Fibroblast of lung (primary cell): Measurements from ENCODE around the gene NAXD. TPM values are rescaled to one million over a fixed set of nuclear protein-coding genes. Genes with fewer than 3 reads are reported as not detected.
"Not testable (repeated sequence)": the region's sequence is repeated elsewhere in the genome, so short reads cannot be mapped to it uniquely, and the experiment has no call there.

Source experiments
- DNase-seq, 2 donors: peaks; one replicate each; pipeline versions ENCODE4 v3.0.0 to v3.0.0-alpha.2; 2010; ENCODE audit warnings: low read depth in 2 of 2
- H2AFZ ChIP-seq: 2 replicates; pipeline ENCODE4 v1.5.1; 2012; ENCODE audit warnings: low read length, control low read depth, inconsistent platforms
- H3K27ac ChIP-seq: 2 replicates; pipeline ENCODE4 v1.5.1; 2011; ENCODE audit warnings: low read length, control low read depth; ENCODE audit not compliant: insufficient read depth
- H3K27me3 ChIP-seq: 2 replicates; pipeline ENCODE4 v1.5.1; 2011; ENCODE audit warnings: mild to moderate bottlenecking, low read length; ENCODE audit not compliant: control insufficient read depth, insufficient read depth
- H3K36me3 ChIP-seq: 2 replicates; pipeline ENCODE4 v1.5.1; 2011; ENCODE audit warnings: low read length; ENCODE audit not compliant: control insufficient read depth, insufficient read depth
- H3K4me1 ChIP-seq: 2 replicates; pipeline ENCODE4 v1.5.1; 2011; ENCODE audit warnings: low read length; ENCODE audit not compliant: control insufficient read depth, insufficient read depth; ENCODE audit errors: extremely low read depth
- H3K4me2 ChIP-seq: 2 replicates; pipeline ENCODE4 v1.5.1; 2011; ENCODE audit warnings: low read length, control low read depth; ENCODE audit not compliant: insufficient read depth; ENCODE audit errors: extremely low read depth
- H3K4me3 ChIP-seq, 4 experiments: fragments of 200-600 bp in 1 of 4; sonication (generic) in 1 of 4; replicated peaks in 1 of 4; 2 replicates each; pipeline ENCODE4 v1.5.1; 2011 to 2016; ENCODE audit warnings: low read length in 4 of 4, low read depth in 3 of 4, mild to moderate bottlenecking in 3 of 4, control low read depth in 2 of 4, inconsistent platforms in 1 of 4, mixed read lengths in 1 of 4; ENCODE audit not compliant: insufficient read depth in 1 of 4; ENCODE audit errors: control extremely low read depth in 1 of 4
- H3K79me2 ChIP-seq: 2 replicates; pipeline ENCODE4 v1.5.1; 2012; ENCODE audit warnings: mild to moderate bottlenecking, low read length, inconsistent platforms; ENCODE audit not compliant: control insufficient read depth, insufficient read depth
- H3K9ac ChIP-seq: 2 replicates; pipeline ENCODE4 v1.5.1; 2011; ENCODE audit warnings: mild to moderate bottlenecking, low read length, control low read depth; ENCODE audit not compliant: insufficient read depth
- H3K9me3 ChIP-seq: 2 replicates; pipeline ENCODE4 v1.5.1; 2012; ENCODE audit warnings: low read depth, low read length; ENCODE audit not compliant: control insufficient read depth, insufficient read depth
- H4K20me1 ChIP-seq: 2 replicates; pipeline ENCODE4 v1.5.1; 2011; ENCODE audit warnings: low read length; ENCODE audit not compliant: control insufficient read depth, insufficient read depth; ENCODE audit errors: extremely low read depth
- CTCF ChIP-seq, 2 donors: IDR thresholded peaks in 1 of 2; conservative IDR thresholded peaks in 1 of 2; 1 replicate in 1 of 2; 2 replicates in 1 of 2; pipeline ENCODE4 v1.5.1; 2011 to 2012; ENCODE audit warnings: low read length in 2 of 2, control low read depth in 1 of 2, inconsistent platforms in 1 of 2, low read depth in 1 of 2, mild to moderate bottlenecking in 1 of 2
- EZH2 ChIP-seq: IDR thresholded peaks from 2 replicates; pipeline ENCODE4 v1.5.1; 2012; ENCODE audit warnings: low read length, control low read depth, mild to moderate bottlenecking; ENCODE audit errors: missing control alignments
- polyA minus RNA-seq: library from RNA; depleted of rRNA, polyadenylated mRNA; stranded (reverse); fragments of >200 nt; gene quantifications from 2 replicates; pipeline ENCODE4 v1.2.3, GENCODE V29; 2011; ENCODE audit warnings: low replicate concordance
- polyA plus RNA-seq, 2 donors: library from polyadenylated mRNA; depleted of rRNA in 1 of 2; stranded (reverse) in 1 of 2; unstranded in 1 of 2; fragments of >200 nt; gene quantifications; 2 replicates each; pipeline ENCODE4 v1.2.1, GENCODE V29; 2011 to 2012; ENCODE audit warnings: missing spikeins in 1 of 2
- total RNA-seq: library from RNA; depleted of rRNA; stranded (reverse); fragments of >200 nt; gene quantifications from 2 replicates; pipeline ENCODE4 v1.2.1, GENCODE V29; 2014

Gene NAXD
- total RNA-seq, result 22.3 and 34.0 TPM in 2 replicates
- polyA plus RNA-seq, result 22.4 and 22.8 TPM in 2 replicates
- polyA plus RNA-seq (2012), result 19.8 and 20.7 TPM in 2 replicates
- polyA minus RNA-seq, result 14.5 and 23.8 TPM in 2 replicates

GRCh38 chr13:110615322-110616102 is at the start of gene NAXD:
NAXD (plus strand) TSS chr13:110615545; CDS start chr13:110615602, 57 bp downstream.
- Histone ChIP-seq H3K79me2 (peaks cover 50% of the 10 kb centered on the region), H3K27ac (peak within 1 kb of the TSS; percentile 93), H2AFZ (peak within 1 kb of the TSS; percentile 93), H3K9me3 (no peaks in the 10 kb centered on the region), H3K4me3 (peak within 1 kb of the TSS; percentile 68 to 84 (median 79)), H3K4me1 (peaks cover 10% of the 10 kb centered on the region), H4K20me1 (peaks cover 2% of the 10 kb centered on the region), H3K36me3 (no peaks in the 10 kb centered on the region), H3K4me2 (peak within 1 kb of the TSS; percentile 79), H3K27me3 (no peaks in the 10 kb centered on the region), H3K9ac (peak within 1 kb of the TSS; percentile 95)
- TF ChIP-seq EZH2 (no peak), CTCF (conservative IDR thresholded peaks at IDR 0.05 in 1 of 2, IDR thresholded peaks at IDR 0.05 in 1 of 2; ENCODE audit: low read depth in 1 of 2, low read length in 2 of 2) (no peak)
- DNase-seq, result peak; percentile 94 to 96

GRCh38 chr13:110566171-110566570 is 49.2 kb upstream of the NAXD start:
- no peak overlapping the region for H3K27ac ChIP-seq
- peaks cover 3% of the 10 kb centered on the region for H3K4me1 ChIP-seq
- no peak for DNase-seq
- H3K36me3 ChIP-seq, result no peaks in the 10 kb centered on the region
- no peak overlapping the region for H3K4me2 ChIP-seq
- no peaks in the 10 kb centered on the region for H3K9me3 ChIP-seq
- TF ChIP-seq EZH2, result no peak
- no peak for TF ChIP-seq CTCF (conservative IDR thresholded peaks at IDR 0.05 in 1 of 2, IDR thresholded peaks at IDR 0.05 in 1 of 2; ENCODE audit: low read depth in 1 of 2, low read length in 2 of 2)
- H2AFZ ChIP-seq, result no peak overlapping the region
- no peak overlapping the region for H3K9ac ChIP-seq
- no peak overlapping the region for H3K4me3 ChIP-seq
- peaks cover 2% of the 10 kb centered on the region for H3K27me3 ChIP-seq
- H3K79me2 ChIP-seq, result no peaks in the 10 kb centered on the region
- H4K20me1 ChIP-seq, result no peaks in the 10 kb centered on the region

- H4K20me1 ChIP-seq, result no peaks in the 10 kb centered on the region
- TF ChIP-seq CTCF (conservative IDR thresholded peaks at IDR 0.05 in 1 of 2, IDR thresholded peaks at IDR 0.05 in 1 of 2; ENCODE audit: low read depth in 1 of 2, low read length in 2 of 2) (no peak), EZH2 (no peak)
- H3K79me2 ChIP-seq, result no peaks in the 10 kb centered on the region
- no peaks in the 10 kb centered on the region for H3K9me3 ChIP-seq
- DNase-seq, result no peak
- no peak overlapping the region for H3K27ac ChIP-seq
- no peak overlapping the region for H3K9ac ChIP-seq
- no peaks in the 10 kb centered on the region for H3K4me1 ChIP-seq
- no peak overlapping the region for H3K4me2 ChIP-seq
- no peak overlapping the region for H2AFZ ChIP-seq
- peaks cover 18% of the 10 kb centered on the region for H3K27me3 ChIP-seq
- H3K4me3 ChIP-seq, result no peak overlapping the region
- no peaks in the 10 kb centered on the region for H3K36me3 ChIP-seq
Measured at GRCh38 chr13:110568612-110569011, 46.7 kb upstream of the NAXD start.

- H3K4me1 ChIP-seq, H2AFZ ChIP-seq, H3K4me3 ChIP-seq, H3K27ac ChIP-seq, H4K20me1 ChIP-seq, H3K36me3 ChIP-seq, H3K79me2 ChIP-seq, DNase-seq, H3K4me2 ChIP-seq, H3K9ac ChIP-seq, H3K9me3 ChIP-seq: not testable (repeated sequence)
- H3K27me3 ChIP-seq, result peaks cover 22% of the 10 kb centered on the region
Measured at GRCh38 chr13:110569962-110570361, 45.4 kb upstream of the NAXD start.
